ENCODE results near the gene ACSM2A. TPM values are rescaled to one million over a fixed set of nuclear protein-coding genes. Genes with fewer than 3 reads are reported as not detected.
"Not testable (repeated sequence)": the region's sequence is repeated elsewhere in the genome, so short reads cannot be mapped to it uniquely, and the experiment has no call there.

Gene ACSM2A
- total and polyA plus RNA-seq, 9 of the 15 experiments (the other 6 are each of a cell fraction or from before 2014, with no cell fraction given), result 0.09 TPM; not detected in 8

DNA sequence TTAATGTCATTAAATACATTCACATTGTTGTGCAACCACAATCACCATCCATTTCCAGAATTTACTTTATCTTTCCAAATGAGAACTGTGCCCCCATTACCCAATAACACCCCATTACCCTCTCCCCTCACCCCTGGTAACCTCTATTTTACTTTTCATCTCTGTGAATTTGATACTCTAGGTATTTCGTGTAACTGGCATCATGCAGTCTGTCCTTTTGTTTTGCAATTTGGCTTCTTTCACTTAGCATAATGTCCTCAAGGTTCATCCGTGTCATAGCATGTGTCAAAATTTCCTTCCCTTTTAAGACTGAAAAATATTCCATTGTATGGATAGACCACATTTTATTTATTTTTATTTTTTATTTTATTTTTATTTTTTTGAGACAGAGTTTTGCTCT, 29.6 kb upstream of the ACSM2A start:
- H3K4me3 ChIP-seq; BruUV-seq (replicated peaks): not testable (repeated sequence)

DNA sequence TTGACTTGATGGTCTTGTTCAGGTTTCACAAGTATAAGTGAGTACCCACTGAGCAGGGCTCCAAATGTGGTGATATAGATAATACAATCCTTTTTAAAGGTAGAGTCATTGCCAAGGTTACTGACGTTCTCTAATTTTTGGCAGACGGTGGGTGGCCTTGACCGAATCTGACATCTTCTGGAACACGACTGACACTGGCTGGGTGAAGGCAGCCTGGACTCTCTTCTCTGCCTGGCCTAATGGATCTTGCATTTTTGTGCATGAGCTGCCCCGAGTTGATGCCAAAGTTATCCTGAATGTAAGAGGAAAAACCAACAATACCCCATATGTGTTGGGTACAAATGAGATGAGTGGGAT, 27.6 kb upstream of the ACSM2A start:
- ATAC-seq; H3K9ac ChIP-seq (ENCODE audit: insufficient read depth in 1 of 2, low read depth in 2 of 2, low read length in 2 of 2); H3K9me1 ChIP-seq (ENCODE audit: control insufficient read depth, insufficient read depth, low read length); H3K9me3 ChIP-seq (replicated peaks; ENCODE audit: control insufficient read depth, insufficient read depth, low read depth, low read length); DNase-seq (ENCODE audit: extremely low read depth in 1 of 4, low spot score in 3 of 4); CTCF ChIA-PET (ENCODE audit: low intra/inter-chr PET ratio); intact Hi-C loops (cut with micrococcal nuclease); H2AFZ ChIP-seq (ENCODE audit: low read depth, low read length); H3K27ac ChIP-seq (ENCODE audit: extremely low read depth, low read depth, low read length); H3K79me2 ChIP-seq (ENCODE audit: control insufficient read depth, insufficient read depth, low read length); H4K20me1 ChIP-seq (replicated peaks; ENCODE audit: control insufficient read depth, insufficient read depth, low read length); H3K4me1 ChIP-seq (replicated peaks in 1 of 2; ENCODE audit: control insufficient read depth in 2 of 2, insufficient read depth in 2 of 2, low read length in 2 of 2); H3K4me3 ChIP-seq; FAIRE-seq; H3K36me3 ChIP-seq (ENCODE audit: control insufficient read depth, insufficient read depth, low read length); H3K27me3 ChIP-seq (ENCODE audit: control insufficient read depth in 2 of 2, insufficient read depth in 2 of 2, low read length in 2 of 2); POLR2A ChIA-PET; in situ Hi-C loops (cut with MboI); H3K4me2 ChIP-seq (ENCODE audit: insufficient read depth, low read length); BruUV-seq (replicated peaks): not testable (repeated sequence)
- whole genome bisulfite sequencing (ENCODE audit: insufficient coverage, low coverage, missing lambda C conversion rate), result 0% methylated on average over 5 of the region's 5 CpGs

More for the DNA sequence above, 29.6 kb upstream of the ACSM2A start:
- ATAC-seq; H4K20me1 ChIP-seq (replicated peaks; ENCODE audit: control insufficient read depth, insufficient read depth, low read length); H3K9ac ChIP-seq (ENCODE audit: insufficient read depth in 1 of 2, low read depth in 2 of 2, low read length in 2 of 2); FAIRE-seq; H3K9me3 ChIP-seq (replicated peaks; ENCODE audit: control insufficient read depth, insufficient read depth, low read depth, low read length); H3K27me3 ChIP-seq (ENCODE audit: control insufficient read depth in 2 of 2, insufficient read depth in 2 of 2, low read length in 2 of 2); H2AFZ ChIP-seq (ENCODE audit: low read depth, low read length); H3K9me1 ChIP-seq (ENCODE audit: control insufficient read depth, insufficient read depth, low read length); H3K79me2 ChIP-seq (ENCODE audit: control insufficient read depth, insufficient read depth, low read length); H3K36me3 ChIP-seq (ENCODE audit: control insufficient read depth, insufficient read depth, low read length); in situ Hi-C loops (cut with MboI); POLR2A ChIA-PET; H3K4me2 ChIP-seq (ENCODE audit: insufficient read depth, low read length); H3K27ac ChIP-seq (ENCODE audit: extremely low read depth, low read depth, low read length); CTCF ChIA-PET (ENCODE audit: low intra/inter-chr PET ratio); intact Hi-C loops (cut with micrococcal nuclease); DNase-seq (ENCODE audit: extremely low read depth in 1 of 4, low spot score in 3 of 4); H3K4me1 ChIP-seq (replicated peaks in 1 of 2; ENCODE audit: control insufficient read depth in 2 of 2, insufficient read depth in 2 of 2, low read length in 2 of 2): not testable (repeated sequence)
- WGBS (ENCODE audit: insufficient coverage, low coverage, missing lambda C conversion rate), result 0% methylated on average over 2 of the region's 2 CpGs

Data from K562 (cell line).